Kidney (tissue), 14 donors: ENCODE results near the gene ARHGEF17. TPM values are rescaled to one million over a fixed set of nuclear protein-coding genes. Genes with fewer than 3 reads are reported as not detected.
A peak's percentile ranks its signal among the peaks of the same experiment; 100 is the strongest.

Source experiments
- DNase-seq, 5 donors: peaks; one replicate each; pipeline ENCODE4 v3.0.0-alpha.2; 2013 to 2020
- FAIRE-seq: peaks from 2 replicates; lab custom pipeline; 2012; peaks lifted over from hg19 to GRCh38; lab: Jason Lieb, UNC
- H3K27ac ChIP-seq, 2 donors: one replicate each; pipeline ENCODE4 v1.7.0; 2013; ENCODE audit warnings: low read depth in 2 of 2, low read length in 2 of 2, inconsistent platforms in 1 of 2
- H3K27me3 ChIP-seq: one replicate; pipeline ENCODE4 v1.7.1; 2013; ENCODE audit warnings: low read length, inconsistent platforms; ENCODE audit not compliant: control insufficient read depth, insufficient read depth
- H3K36me3 ChIP-seq, 3 donors: one replicate each; pipeline versions ENCODE4 v1.7.0 to v1.7.1; 2013; ENCODE audit warnings: low read length in 3 of 3, control low read depth in 1 of 3, inconsistent platforms in 1 of 3; ENCODE audit not compliant: insufficient read depth in 3 of 3, control insufficient read depth in 2 of 3
- H3K4me1 ChIP-seq, 3 donors: one replicate each; pipeline versions ENCODE4 v1.7.0 to v1.7.1; 2013; ENCODE audit warnings: low read length in 3 of 3, inconsistent platforms in 1 of 3, low read depth in 1 of 3; ENCODE audit not compliant: control insufficient read depth in 2 of 3, insufficient read depth in 2 of 3
- H3K4me3 ChIP-seq, 3 donors: one replicate each; pipeline versions ENCODE4 v1.7.0 to v1.8.1; 2013; ENCODE audit warnings: low read length in 3 of 3, control low read depth in 1 of 3, inconsistent platforms in 1 of 3
- H3K9ac ChIP-seq, 3 donors: one replicate each; pipeline versions ENCODE4 v1.7.0 to v1.7.1; 2013; ENCODE audit warnings: low read length in 3 of 3, control low read depth in 1 of 3, inconsistent platforms in 1 of 3
- H3K9me3 ChIP-seq, 3 donors: one replicate each; pipeline versions ENCODE4 v1.7.0 to v1.7.1; 2013; ENCODE audit warnings: low read length in 3 of 3, control low read depth in 1 of 3, inconsistent platforms in 1 of 3; ENCODE audit not compliant: control insufficient read depth in 2 of 3, insufficient read depth in 1 of 3
- intact Hi-C: fragments of 100-400 bp; cut with DNase I; formaldehyde crosslinking; loops from one replicate; pipeline ENCODE4 v1.11.1; 2022
- polyA plus RNA-seq: library from polyadenylated mRNA; stranded (reverse); fragments of 350-450 nt; fragmentation: Illumina TruSeq; extraction: RNeasy Lipid Tissue Mini Kit (QIAGEN cat#74804); gene quantifications from one replicate; pipeline ENCODE4 v1.2.3, GENCODE V29; 2014; ENCODE audit warnings: low read depth, low replicate concordance; ENCODE audit not compliant: insufficient read depth
- total RNA-seq: library from RNA; stranded (reverse); fragmentation: NEBNext Ultra II Directional; extraction: Animal tissue kit (Norgen Biotek cat#: 25700); gene quantifications from one replicate; pipeline ENCODE4 v1.2.1, GENCODE V29; 2021
- TF ChIP-seq, protein P1 (sequence below): IDR thresholded peaks from 3 replicates; pipeline ENCODE4 v1.5.1; 2012; ENCODE audit warnings: mild to moderate bottlenecking, moderate library complexity, borderline replicate concordance; ENCODE audit not compliant: insufficient read depth; ENCODE audit errors: extremely low read depth
- donor health status: control.
- donor health status: control.
- donor health status: control.
- donor health status: control.
- donor health status: control.
- donor health status: DM: yes; HTN: yes; CAD: no.
- donor health status: Normal renal cell carcinoma (clear cell type).

ARHGEF17 gene
- total and polyA plus RNA-seq, 2 donors from 2014 or later: 36.6 to 68.2 TPM

DNA sequence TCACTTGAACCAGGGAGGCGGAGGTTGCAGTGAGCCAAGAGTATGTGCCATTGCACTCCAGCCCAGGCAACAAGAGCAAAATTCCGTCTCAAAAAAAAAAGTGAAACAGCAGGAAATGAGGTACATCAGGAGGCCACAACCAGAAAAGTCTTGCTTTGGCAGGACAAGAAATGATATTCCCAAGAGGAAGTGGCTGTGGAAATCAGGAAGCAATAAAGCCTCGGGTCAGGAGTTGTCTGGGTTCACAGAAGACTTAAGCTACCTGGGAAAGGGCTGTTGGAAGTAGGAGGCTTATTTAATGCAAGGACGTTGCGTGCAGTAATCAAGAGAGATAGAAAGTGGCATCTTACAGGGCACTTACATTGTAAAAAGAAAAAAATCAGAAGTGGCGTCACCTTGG, 58.9 kb downstream of the ARHGEF17 start:
- intact Hi-C loops: no loop called here
- DNase-seq (no peak), FAIRE-seq (no peak)
- Histone ChIP-seq H3K27me3 (no peaks in the 10 kb centered on the region), H3K9ac (no peak overlapping the region), H3K9me3 (no peaks in the 10 kb centered on the region), H3K4me3 (no peak overlapping the region), H3K36me3 (peaks cover 0 to 38% (median 29%) of the 10 kb centered on the region in 3 donors), H3K4me1 (no peaks in the 10 kb centered on the region), H3K27ac (peak overlapping the region in 1 of 2 donors; percentile 32)
- TF ChIP-seq, protein P1, sequence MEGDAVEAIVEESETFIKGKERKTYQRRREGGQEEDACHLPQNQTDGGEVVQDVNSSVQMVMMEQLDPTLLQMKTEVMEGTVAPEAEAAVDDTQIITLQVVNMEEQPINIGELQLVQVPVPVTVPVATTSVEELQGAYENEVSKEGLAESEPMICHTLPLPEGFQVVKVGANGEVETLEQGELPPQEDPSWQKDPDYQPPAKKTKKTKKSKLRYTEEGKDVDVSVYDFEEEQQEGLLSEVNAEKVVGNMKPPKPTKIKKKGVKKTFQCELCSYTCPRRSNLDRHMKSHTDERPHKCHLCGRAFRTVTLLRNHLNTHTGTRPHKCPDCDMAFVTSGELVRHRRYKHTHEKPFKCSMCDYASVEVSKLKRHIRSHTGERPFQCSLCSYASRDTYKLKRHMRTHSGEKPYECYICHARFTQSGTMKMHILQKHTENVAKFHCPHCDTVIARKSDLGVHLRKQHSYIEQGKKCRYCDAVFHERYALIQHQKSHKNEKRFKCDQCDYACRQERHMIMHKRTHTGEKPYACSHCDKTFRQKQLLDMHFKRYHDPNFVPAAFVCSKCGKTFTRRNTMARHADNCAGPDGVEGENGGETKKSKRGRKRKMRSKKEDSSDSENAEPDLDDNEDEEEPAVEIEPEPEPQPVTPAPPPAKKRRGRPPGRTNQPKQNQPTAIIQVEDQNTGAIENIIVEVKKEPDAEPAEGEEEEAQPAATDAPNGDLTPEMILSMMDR: no peak

DNA sequence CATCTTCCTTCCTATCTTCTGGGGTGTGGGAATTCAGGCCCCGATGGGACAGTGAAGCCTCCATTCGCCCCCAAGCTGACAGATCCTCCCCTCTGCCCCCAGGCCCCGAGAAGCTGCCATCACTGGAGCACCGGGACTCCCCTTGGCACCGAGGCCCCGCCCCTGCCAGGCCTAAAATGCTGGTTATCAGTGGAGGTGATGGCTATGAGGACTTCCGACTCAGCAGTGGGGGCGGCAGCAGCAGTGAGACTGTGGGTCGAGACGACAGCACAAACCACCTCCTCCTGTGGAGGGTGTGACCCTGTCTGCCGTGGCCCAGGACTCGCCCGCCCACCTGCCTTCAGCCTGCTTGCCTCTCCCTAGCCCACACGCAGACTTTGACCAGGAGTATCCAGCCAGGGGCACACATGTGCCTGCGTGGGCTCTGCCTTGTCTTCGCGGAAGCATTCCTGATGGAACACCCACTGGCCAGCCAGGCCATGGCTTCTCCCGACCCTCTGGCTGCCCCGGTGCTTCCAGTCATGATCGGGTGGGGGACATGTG, 59.5 kb downstream of the ARHGEF17 start:
- H3K9ac ChIP-seq: no peak overlapping the region
- H3K27ac ChIP-seq: peak overlapping the region in 1 of 2 donors; percentile 32
- TF ChIP-seq, protein P1: no peak
- H3K9me3 ChIP-seq: no peaks in the 10 kb centered on the region
- H3K4me1 ChIP-seq: no peaks in the 10 kb centered on the region
- intact Hi-C loops: no loop called here
- H3K4me3 ChIP-seq: no peak overlapping the region
- FAIRE-seq: no peak
- H3K27me3 ChIP-seq: no peaks in the 10 kb centered on the region
- DNase-seq: no peak
- H3K36me3 ChIP-seq: peaks cover 0 to 36% (median 28%) of the 10 kb centered on the region in 3 donors

DNA sequence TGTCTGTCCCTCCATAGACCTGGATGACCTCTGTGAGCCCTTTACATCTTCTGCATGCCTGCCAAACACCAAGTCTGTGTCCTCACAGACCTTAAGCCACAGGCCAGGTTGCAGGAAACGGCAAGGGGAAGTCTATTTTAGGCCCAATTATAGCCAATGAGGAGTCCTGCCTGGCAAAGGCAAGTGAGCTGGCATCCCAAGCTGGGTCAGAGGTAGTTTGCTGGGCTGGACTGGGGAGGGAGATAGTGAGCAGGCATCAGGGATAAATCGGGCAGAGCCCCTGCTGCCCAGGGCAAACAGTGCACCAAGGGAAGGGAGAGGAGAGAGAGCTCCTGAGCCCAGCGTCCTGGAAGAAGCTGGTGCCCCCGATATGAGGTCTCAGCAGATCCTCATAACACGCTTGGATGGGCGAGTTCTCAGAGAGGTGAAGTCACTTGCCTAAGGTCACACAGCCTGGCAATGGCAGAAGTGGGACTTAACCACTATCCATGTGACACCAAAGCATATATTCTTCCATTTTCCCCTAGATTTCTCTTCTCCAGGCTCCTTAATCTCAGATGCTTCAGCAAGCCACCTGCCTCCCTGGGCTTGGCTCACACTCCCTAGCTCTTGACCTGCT, 64.4 kb downstream of the ARHGEF17 start:
- no peak for FAIRE-seq
- H3K9ac ChIP-seq: peak overlapping the region in 1 of 3 donors; percentile 2
- intact Hi-C loops: no loop called here

More for the DNA sequence above, 64.4 kb downstream of the ARHGEF17 start:
- no peak for DNase-seq
- Histone ChIP-seq H3K4me1 (peaks cover 0 to 10% (median 0%) of the 10 kb centered on the region in 3 donors), H3K27me3 (no peaks in the 10 kb centered on the region), H3K36me3 (peaks cover 0 to 4% (median 0%) of the 10 kb centered on the region in 3 donors), H3K4me3 (no peak overlapping the region), H3K27ac (no peak overlapping the region), H3K9me3 (no peaks in the 10 kb centered on the region)
- TF ChIP-seq, protein P1: no peak
